ENCODE data around the gene SLCO2A1.

Gene SLCO2A1

GRCh38 chr3:133899311-133899710 is 130.4 kb downstream of the SLCO2A1 start:
- no peak for DNase-seq (ENCODE audit: low read depth)

DNA sequence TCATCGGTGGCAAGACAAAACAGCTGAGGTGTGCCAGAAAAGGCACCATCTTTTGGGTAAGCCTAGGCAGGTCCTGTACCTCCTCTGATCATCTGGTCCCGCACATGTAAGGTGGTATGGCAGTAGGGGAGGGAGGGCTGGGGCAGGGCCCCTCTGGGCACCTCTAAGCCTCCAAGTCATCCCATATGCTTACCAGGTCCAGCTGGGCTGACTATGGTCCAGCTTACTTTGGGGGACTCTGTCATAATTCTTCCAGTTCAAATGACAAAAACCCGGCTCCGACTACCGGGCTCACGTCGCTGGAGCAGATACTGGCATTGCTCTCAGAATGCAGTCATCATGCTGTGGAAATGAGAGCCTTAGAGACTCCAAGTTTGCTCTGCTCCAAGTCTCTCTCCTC is 132.2 kb downstream of the SLCO2A1 start:
- no peak for DNase-seq (ENCODE audit: low read depth)

DNA sequence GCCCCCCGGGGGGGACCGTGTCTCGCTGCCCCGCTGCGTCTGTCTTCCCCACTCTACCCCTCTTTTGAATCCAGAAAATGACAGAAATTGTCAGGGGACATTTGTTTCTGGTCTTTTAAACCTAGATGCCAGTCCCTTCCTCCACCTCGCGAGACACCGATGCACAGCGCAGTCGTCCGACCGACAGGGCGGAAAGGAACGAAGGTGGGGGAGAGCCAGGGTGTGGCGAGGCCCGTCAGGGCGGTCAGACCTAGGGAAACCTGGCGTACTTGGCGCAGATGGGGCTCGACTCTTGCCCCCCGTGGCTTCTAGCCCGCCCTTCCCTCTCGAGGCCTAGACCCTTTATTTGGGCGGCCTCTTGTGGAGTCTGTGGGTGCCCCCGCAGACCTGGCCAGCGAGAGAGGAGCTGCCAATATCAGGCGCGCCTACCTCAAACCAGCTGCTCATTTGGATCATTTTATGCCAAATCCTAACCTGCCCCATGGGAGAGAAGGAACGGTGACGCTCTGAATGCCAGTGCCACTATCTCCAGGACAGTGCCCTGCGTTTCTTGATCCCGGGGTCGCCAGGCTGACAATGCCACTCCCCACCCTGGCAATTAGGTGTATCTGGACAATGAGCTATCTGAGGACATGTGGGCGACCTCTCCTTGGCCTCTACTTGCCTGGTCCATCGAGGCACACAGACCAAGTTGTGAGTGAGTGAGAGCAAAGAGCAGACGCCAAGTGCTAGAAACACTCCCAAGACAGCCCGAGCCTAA is 133.5 kb downstream of the SLCO2A1 start:
- DNase-seq (ENCODE audit: low read depth): no peak

GRCh38 chr3:133895208-133896001 is 134.3 kb downstream of the SLCO2A1 start, which contains the start of gene RAB6B:
Gene RAB6B (minus strand): TSS chr3:133895882. CDS start chr3:133895466, 416 bp downstream.
- DNase-seq (ENCODE audit: low read depth): no peak

DNA sequence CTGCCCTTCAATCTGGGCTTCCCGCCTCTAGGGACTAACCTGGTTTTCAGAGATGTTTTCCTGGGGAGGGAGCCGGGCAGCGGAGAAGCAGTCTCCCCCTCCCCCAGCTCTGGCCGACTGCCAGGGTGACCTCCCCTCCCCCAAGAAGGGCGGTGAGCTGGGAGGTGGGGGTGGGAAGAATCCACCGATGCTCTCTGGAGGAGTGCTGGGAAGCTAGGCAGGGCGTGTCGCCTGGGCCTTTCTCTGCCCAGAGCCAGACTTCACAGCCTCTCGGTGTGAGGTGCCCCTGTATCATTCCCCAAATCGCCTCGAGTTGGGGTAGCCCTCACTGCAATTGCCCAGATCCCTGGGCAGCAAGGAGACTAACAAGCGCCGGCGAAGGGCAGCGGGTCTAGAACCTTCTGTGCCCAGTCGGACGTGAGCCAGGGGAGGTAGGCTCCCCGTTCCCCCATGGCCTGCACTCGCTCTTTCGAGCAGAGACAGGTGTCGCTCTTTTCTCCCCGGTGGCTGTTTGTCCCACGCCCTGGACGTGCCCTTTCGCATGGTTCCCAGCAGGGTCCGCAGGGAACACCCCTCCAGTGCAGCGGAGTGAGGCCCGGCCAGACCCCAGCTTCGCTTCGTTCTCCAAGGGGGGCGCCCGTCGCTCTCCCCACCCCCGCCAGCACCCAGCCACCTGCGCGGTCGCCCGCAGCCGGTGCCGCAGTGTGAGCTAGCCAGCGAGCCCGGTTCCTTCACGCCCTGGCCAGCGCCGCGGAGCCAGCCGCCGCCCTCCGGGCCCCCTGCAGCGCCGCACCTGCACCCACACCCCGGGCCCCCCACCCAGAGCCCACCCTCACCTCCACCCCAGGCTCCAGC is 135.1 kb downstream of the SLCO2A1 start:
- DNase-seq (ENCODE audit: low read depth): no peak

DNA sequence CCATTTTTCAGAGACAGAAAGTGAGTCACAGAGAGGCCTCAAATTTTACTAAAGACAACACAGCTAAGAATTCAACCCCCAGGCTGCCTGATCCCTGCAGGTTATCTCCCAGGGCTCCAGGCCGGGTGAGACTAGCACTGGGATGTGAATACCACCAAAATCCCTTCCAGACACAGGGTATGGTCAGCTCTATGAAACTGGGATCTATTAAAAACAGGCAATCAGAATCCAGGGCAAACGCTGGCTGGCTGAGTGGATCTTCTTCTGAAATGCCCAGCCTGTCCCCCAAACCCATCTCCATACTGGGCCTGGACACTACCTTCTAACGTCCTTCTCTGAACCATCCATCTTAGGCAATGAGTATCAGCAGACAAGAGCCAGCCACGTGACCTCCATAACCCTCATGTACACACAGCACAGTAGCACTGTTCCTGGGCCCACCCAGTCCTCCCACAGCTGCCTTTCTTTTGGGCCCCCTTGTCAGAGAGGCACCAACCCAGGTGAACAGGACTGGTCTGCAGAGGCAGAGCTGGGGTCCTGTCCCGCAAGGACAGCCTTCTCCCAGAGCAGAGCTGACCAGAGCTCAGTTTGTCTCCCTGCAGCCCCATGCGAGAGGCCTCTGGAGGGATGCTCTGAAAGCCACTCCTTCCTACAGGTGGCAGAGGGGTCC is 135.9 kb downstream of the SLCO2A1 start:
- DNase-seq (ENCODE audit: low read depth): no peak

DNA sequence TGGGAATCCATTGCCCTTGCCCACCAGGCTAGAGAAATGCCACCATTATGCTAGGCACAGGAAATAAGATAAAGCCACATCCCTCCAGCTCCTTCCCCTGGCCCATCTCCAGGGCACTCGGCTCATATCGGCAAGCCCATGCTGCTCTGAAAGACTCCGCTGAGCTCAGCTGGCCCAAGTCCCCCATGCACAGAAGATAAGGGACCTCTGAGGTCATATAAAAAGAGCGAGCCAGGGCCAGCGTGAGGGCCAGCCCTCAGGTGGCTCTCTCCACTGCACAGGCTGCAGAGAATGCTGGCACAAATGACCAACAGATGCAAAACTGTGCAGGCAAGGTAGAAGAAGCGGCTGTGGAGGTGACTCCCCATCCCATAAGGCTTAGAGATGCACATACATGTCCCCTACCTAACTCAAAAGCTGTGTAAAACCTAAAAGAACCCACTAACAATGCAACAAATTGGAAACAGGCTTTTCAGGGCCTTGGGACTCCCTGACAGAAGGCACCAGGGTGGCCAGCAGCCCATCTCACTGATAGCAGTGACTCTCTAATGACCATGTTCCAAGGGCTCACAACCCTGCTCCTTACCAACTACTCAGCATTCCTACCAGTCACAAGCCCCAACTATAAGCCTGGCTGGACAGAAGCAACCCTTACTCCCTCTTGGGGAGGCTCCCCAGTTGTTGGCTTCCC is 137.0 kb downstream of the SLCO2A1 start:
- no peak for DNase-seq (ENCODE audit: low read depth)

GRCh38 chr3:133891662-133892378 is 137.9 kb downstream of the SLCO2A1 start:
- DNase-seq (ENCODE audit: low read depth): no peak

DNA sequence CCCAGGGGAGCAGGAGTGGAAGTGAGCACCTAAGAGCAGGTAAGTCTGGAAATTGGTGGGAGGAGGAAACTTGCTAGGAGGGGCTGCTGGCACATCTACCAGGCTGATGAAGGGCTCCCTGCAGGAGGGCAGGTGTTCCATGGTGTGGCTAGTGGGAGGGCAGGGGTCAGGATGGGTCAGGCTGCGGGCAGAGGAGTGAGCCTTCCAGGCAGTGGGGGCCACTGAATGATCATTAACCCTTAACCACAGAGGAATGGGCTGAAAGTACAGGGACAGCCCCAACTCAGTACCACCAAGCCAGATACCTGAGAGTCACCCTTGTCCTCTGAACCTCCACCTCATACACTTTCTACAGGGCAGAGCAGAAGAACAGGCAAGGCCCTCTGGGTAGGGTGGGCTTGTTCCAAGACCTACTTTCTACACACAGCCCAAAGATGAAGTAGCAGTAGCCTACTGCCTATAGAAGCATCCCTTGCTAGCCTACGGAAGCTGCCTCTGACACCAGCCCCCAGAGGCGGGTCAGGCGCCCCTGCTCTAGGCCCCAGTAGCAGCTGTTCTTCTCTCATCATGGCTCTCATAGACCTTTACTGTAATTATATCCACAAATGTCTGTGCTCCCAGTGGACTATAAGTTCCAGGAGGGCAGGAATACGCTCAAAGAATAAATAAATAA is 138.6 kb downstream of the SLCO2A1 start:
- no peak for DNase-seq (ENCODE audit: low read depth)

- DNase-seq (ENCODE audit: low read depth): no peak
Measured at GRCh38 chr3:133890037-133890436, 139.7 kb downstream of the SLCO2A1 start.

- DNase-seq (ENCODE audit: low read depth): no peak
Measured at GRCh38 chr3:133888726-133889340, 140.9 kb downstream of the SLCO2A1 start.

DNA sequence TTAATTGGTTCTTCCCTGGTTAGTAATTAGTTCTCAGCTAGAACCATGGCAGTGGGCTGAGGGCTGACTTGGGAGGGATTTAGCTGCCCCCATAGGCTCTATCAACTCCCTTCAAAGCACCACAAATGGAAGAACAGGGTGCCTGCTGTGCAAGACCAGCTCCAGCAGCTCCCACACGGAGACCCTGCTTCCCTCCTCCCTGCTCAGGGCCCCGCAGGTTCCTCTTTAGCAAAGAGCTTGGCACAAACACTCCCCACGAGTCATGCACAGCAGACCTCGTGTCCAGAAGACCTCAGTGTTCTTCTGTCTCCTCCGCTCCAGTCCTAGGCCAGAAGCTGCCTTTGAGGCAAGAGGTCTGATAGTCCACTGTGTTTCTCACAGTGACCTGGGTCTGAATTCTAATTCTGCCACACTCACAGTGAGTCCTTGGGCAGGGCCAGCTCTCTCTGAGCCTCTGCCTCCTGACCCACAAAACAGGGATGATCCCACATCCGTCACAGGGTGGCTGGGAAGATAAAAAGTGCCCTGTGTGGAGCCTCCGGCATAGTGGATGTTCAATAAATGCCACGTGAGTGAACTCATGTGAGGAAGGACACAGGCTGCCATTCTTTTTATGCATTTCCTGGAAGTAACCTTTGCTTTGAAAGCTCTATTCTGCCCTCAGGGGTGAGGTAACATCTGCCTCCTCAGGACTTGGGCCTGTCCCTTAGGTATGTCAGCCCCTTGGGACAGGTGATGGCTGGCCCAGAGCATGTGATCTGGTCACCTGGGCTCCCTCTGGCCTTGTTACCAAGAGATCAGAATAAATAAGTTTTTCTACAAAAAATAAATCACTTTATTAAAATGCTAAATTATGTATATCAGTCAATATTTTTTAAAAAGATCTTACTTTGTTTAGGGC is 141.7 kb downstream of the SLCO2A1 start:
- no peak for DNase-seq (ENCODE audit: low read depth)

GRCh38 chr3:133887074-133887802 is 142.5 kb downstream of the SLCO2A1 start:
- no peak for DNase-seq (ENCODE audit: low read depth)

- DNase-seq (ENCODE audit: low read depth): no peak
Measured at GRCh38 chr3:133886031-133886722, 143.5 kb downstream of the SLCO2A1 start.

DNA sequence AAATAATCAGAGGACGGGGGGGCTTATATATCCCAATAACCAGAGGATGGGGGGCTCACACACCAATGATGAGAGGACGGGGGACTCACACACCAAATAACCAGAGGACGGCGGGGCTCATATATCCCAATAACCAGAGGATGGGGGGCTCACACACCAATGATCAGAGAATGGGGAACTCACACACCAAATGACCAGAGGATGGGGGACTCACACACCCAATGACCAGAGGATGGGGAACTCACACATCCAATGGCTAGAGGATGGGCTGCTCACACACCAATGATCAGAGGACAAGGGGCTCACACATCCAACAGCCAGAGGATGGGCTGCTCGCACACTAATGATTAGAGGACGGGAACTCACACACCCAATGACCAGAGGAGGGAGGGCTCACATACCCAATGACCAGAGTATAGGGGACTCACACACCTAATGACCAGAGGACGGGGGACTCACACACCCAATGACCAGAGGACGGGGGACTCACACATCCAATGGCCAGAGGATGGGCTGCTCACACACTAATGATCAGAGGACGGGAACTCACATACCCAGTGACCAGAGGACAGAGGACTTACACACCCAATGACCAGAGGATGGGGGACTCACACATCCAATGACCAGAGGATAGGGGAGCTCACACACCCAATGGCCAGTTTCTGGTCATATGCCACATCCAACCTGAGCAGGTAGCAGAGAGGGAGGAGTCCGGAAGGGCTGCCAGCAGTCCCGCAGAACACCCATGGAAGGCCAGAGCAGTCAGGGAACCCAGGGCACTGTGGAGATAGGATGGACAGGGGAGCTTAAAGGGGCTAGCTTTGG is 144.6 kb downstream of the SLCO2A1 start:
- no peak for DNase-seq (ENCODE audit: low read depth)

Data from HS-27A (cell line).